GM06990 (cell line): Measurements from ENCODE around the gene GDPD2.

Source experiments
- DNase-seq: peaks from one replicate; pipeline ENCODE4 v3.0.0-alpha.2; 2011; ENCODE audit not compliant: insufficient read length; ENCODE audit errors: extremely low read depth
- H3K27me3 ChIP-seq: replicated peaks from 2 replicates; pipeline ENCODE4 v1.6.0; 2011; ENCODE audit warnings: low read length; ENCODE audit not compliant: control insufficient read depth, insufficient read depth
- H3K36me3 ChIP-seq: 2 replicates; pipeline ENCODE4 v1.5.1; 2011; ENCODE audit warnings: low read length; ENCODE audit not compliant: control insufficient read depth, insufficient read depth
- H3K4me3 ChIP-seq: replicated peaks from 2 replicates; pipeline ENCODE4 v1.5.1; 2011; ENCODE audit warnings: low read depth, mild to moderate bottlenecking, control low read depth, low read length
- CTCF ChIP-seq: IDR thresholded peaks from 2 replicates; pipeline ENCODE4 v1.5.1; 2011; ENCODE audit warnings: low read length, control low read depth, mild to moderate bottlenecking, inconsistent platforms; ENCODE audit not compliant: insufficient read depth, poor library complexity, severe bottlenecking

Gene GDPD2

GRCh38 chrX:70426286-70427278 is 3.5 kb downstream of the GDPD2 start:
- Histone ChIP-seq H3K36me3 (no peaks in the 10 kb centered on the region), H3K4me3 (no peak overlapping the region), H3K27me3 (no peaks in the 10 kb centered on the region)
- no peak for TF ChIP-seq CTCF
- DNase-seq: no peak

- no peak for TF ChIP-seq CTCF
- no peaks in the 10 kb centered on the region for H3K36me3 ChIP-seq
- H3K4me3 ChIP-seq: no peak overlapping the region
- no peak for DNase-seq
- no peaks in the 10 kb centered on the region for H3K27me3 ChIP-seq
These were observed 4.3 kb downstream of the GDPD2 start for GRCh38 chrX:70427365-70427764.

GRCh38 chrX:70429759-70430158 is 6.6 kb downstream of the GDPD2 start:
- Histone ChIP-seq H3K27me3 (no peaks in the 10 kb centered on the region), H3K4me3 (no peak overlapping the region), H3K36me3 (no peaks in the 10 kb centered on the region)
- no peak for DNase-seq
- TF ChIP-seq CTCF: no peak

- no peak for DNase-seq
- H3K36me3 ChIP-seq: no peaks in the 10 kb centered on the region
- H3K4me3 ChIP-seq: peak overlapping the region; percentile 38
- no peaks in the 10 kb centered on the region for H3K27me3 ChIP-seq
- no peak for TF ChIP-seq CTCF
These were observed 10.1 kb downstream of the GDPD2 start for GRCh38 chrX:70432936-70433847.

- no peaks in the 10 kb centered on the region for H3K27me3 ChIP-seq
- H3K4me3 ChIP-seq: peak overlapping the region; percentile 64
- no peaks in the 10 kb centered on the region for H3K36me3 ChIP-seq
- peak; percentile 80 for DNase-seq
- peak; percentile 77 for TF ChIP-seq CTCF
These were observed 10.8 kb downstream of the GDPD2 start for GRCh38 chrX:70433848-70434351.
